Measurements from ENCODE around the gene AMPD3.
A peak's percentile ranks its signal among the peaks of the same experiment; 100 is the strongest.

The AMPD3 gene

GRCh38 chr11:10441652-10442503 lies 13.2 kb upstream of the AMPD3 start:
- H3K27me3 Mint-ChIP-seq, result no peaks in the 10 kb centered on the region
- peaks cover 5 to 8% of the 10 kb centered on the region in 2 donors for H3K4me1 Mint-ChIP-seq (ENCODE audit: low read depth in 2 of 2)
- DNase-seq (no peak), ATAC-seq (replicated peaks) (peak; percentile 91)
- H3K27ac Mint-ChIP-seq, result peak overlapping the region in 1 of 2 donors; percentile 17
- no peaks in the 10 kb centered on the region for H3K36me3 Mint-ChIP-seq (ENCODE audit: insufficient read depth)
- H3K4me3 Mint-ChIP-seq, result peak overlapping the region; percentile 2 to 41
- no peaks in the 10 kb centered on the region for H3K9me3 Mint-ChIP-seq

GRCh38 chr11:10443152-10443551 lies 11.9 kb upstream of the AMPD3 start:
- Mint-ChIP-seq H3K4me3 (no peak overlapping the region), H3K27me3 (no peaks in the 10 kb centered on the region), H3K27ac (no peak overlapping the region), H3K4me1 (ENCODE audit: low read depth in 2 of 2) (peaks cover 8 to 10% of the 10 kb centered on the region in 2 donors), H3K36me3 (ENCODE audit: insufficient read depth) (no peaks in the 10 kb centered on the region), H3K9me3 (no peaks in the 10 kb centered on the region)
- DNase-seq (no peak), ATAC-seq (replicated peaks) (no peak)

DNA sequence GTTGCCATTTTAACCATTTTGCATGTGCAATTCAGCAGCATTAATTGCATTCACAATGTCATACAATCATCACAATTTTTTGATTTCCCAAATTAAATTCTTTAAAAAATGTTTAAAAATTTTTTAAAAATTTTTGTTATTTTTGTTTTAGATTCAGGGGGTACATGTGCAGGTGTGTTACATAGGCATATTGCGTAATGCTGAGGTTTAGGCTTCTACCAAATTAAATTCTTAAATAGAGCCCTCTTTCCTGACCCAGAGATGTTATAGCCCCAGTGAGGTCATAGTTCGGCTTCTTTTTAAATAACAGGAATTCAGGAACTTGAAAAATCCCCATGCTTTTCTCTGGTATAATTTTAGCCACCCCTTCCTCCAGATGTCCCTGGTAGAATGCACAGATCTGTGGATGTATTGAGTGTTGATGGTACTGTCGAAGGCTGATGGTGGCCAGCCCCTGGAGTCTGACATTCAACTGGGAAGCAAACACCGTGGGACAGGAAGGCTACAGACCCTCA lies 11.3 kb upstream of the AMPD3 start:
- no peak for ATAC-seq (replicated peaks)
- H3K4me3 Mint-ChIP-seq, result no peak overlapping the region
- H3K27ac Mint-ChIP-seq, result peak overlapping the region in 1 of 2 donors; percentile 75
- H3K9me3 Mint-ChIP-seq, result no peaks in the 10 kb centered on the region
- no peaks in the 10 kb centered on the region for H3K36me3 Mint-ChIP-seq (ENCODE audit: insufficient read depth)
- H3K4me1 Mint-ChIP-seq (ENCODE audit: low read depth in 2 of 2), result peaks cover 9 to 10% of the 10 kb centered on the region in 2 donors
- no peak for DNase-seq
- H3K27me3 Mint-ChIP-seq, result no peaks in the 10 kb centered on the region

DNA sequence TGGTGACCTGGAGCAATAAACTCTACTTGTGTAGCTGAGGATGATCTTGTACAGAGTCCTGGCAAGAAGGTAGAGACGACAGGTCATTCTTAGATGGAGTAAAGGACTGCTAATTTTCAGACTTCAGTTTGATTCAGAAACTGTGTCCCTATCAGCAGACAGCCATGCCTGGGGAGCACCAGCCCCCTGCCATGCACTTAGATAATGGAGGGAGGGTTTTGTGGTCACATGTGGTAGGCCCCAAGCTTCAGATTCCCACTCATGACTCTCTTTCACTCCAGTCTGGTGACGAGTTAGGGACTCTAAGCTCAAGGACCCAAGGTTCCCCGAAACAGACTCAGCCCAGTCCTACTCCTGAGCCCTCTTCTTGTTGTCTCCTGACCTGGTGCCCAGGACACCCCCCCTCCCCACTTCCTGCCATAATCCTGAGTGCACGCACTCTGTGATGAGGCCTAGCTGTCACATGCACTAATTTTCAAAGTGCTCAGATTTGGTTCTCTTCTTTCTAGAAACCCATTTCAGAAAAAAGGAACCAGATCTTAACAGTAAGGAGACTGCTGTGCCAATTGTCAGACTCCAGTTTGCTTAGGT lies 10.2 kb upstream of the AMPD3 start:
- peaks cover 15 to 16% of the 10 kb centered on the region in 2 donors for H3K4me1 Mint-ChIP-seq (ENCODE audit: low read depth in 2 of 2)
- H3K36me3 Mint-ChIP-seq (ENCODE audit: insufficient read depth), result peaks cover 7% of the 10 kb centered on the region

GRCh38 chr11:10447445-10447844 lies 7.6 kb upstream of the AMPD3 start:
- no peak overlapping the region for H3K4me3 Mint-ChIP-seq
- ATAC-seq (replicated peaks), result no peak

More for the DNA sequence above, 10.2 kb upstream of the AMPD3 start:
- Mint-ChIP-seq H3K4me3 (no peak overlapping the region), H3K27me3 (peaks cover 0 to 4% of the 10 kb centered on the region in 2 donors), H3K9me3 (no peaks in the 10 kb centered on the region), H3K27ac (peak overlapping the region in 1 of 2 donors; percentile 44)
- DNase-seq (no peak), ATAC-seq (replicated peaks) (no peak)

GRCh38 chr11:10450462-10451425 lies 4.3 kb upstream of the AMPD3 start:
- DNase-seq, result peak; percentile 37 to 50 (median 41)
- peaks cover 15% of the 10 kb centered on the region for H3K36me3 Mint-ChIP-seq (ENCODE audit: insufficient read depth)
- no peaks in the 10 kb centered on the region for H3K9me3 Mint-ChIP-seq
- peak; percentile 85 for ATAC-seq (replicated peaks)
- peak overlapping the region; percentile 90 to 99 for H3K27ac Mint-ChIP-seq
- peak overlapping the region; percentile 92 to 93 for H3K4me3 Mint-ChIP-seq
- peaks cover 0 to 7% of the 10 kb centered on the region in 2 donors for H3K27me3 Mint-ChIP-seq
- H3K4me1 Mint-ChIP-seq (ENCODE audit: low read depth in 2 of 2), result peaks cover 38 to 42% of the 10 kb centered on the region in 2 donors

More at GRCh38 chr11:10447445-10447844, 7.6 kb upstream of the AMPD3 start:
- peaks cover 11% of the 10 kb centered on the region for H3K36me3 Mint-ChIP-seq (ENCODE audit: insufficient read depth)
- DNase-seq, result no peak
- peaks cover 0 to 7% of the 10 kb centered on the region in 2 donors for H3K27me3 Mint-ChIP-seq
- no peaks in the 10 kb centered on the region for H3K9me3 Mint-ChIP-seq
- H3K27ac Mint-ChIP-seq, result no peak overlapping the region
- H3K4me1 Mint-ChIP-seq (ENCODE audit: low read depth in 2 of 2), result peaks cover 27 to 28% of the 10 kb centered on the region in 2 donors

GRCh38 chr11:10451426-10452116 lies 3.5 kb upstream of the AMPD3 start:
- no peak for ATAC-seq (replicated peaks)
- H3K9me3 Mint-ChIP-seq, result no peaks in the 10 kb centered on the region
- peak overlapping the region; percentile 85 to 99 for H3K27ac Mint-ChIP-seq
- peak overlapping the region; percentile 74 to 83 for H3K4me3 Mint-ChIP-seq
- peaks cover 0 to 7% of the 10 kb centered on the region in 2 donors for H3K27me3 Mint-ChIP-seq
- H3K4me1 Mint-ChIP-seq (ENCODE audit: low read depth in 2 of 2), result peaks cover 44 to 50% of the 10 kb centered on the region in 2 donors
- peaks cover 16% of the 10 kb centered on the region for H3K36me3 Mint-ChIP-seq (ENCODE audit: insufficient read depth)
- DNase-seq, result no peak

GRCh38 chr11:10452211-10452767 lies 2.8 kb upstream of the AMPD3 start:
- ATAC-seq (replicated peaks) (no peak), DNase-seq (no peak)
- no peaks in the 10 kb centered on the region for H3K9me3 Mint-ChIP-seq
- H3K27ac Mint-ChIP-seq, result peak overlapping the region; percentile 85 to 99
- H3K27me3 Mint-ChIP-seq, result peaks cover 0 to 7% of the 10 kb centered on the region in 2 donors
- H3K36me3 Mint-ChIP-seq (ENCODE audit: insufficient read depth), result peaks cover 16% of the 10 kb centered on the region
- H3K4me1 Mint-ChIP-seq (ENCODE audit: low read depth in 2 of 2), result peaks cover 50 to 54% of the 10 kb centered on the region in 2 donors
- peak overlapping the region; percentile 74 to 83 for H3K4me3 Mint-ChIP-seq

DNA sequence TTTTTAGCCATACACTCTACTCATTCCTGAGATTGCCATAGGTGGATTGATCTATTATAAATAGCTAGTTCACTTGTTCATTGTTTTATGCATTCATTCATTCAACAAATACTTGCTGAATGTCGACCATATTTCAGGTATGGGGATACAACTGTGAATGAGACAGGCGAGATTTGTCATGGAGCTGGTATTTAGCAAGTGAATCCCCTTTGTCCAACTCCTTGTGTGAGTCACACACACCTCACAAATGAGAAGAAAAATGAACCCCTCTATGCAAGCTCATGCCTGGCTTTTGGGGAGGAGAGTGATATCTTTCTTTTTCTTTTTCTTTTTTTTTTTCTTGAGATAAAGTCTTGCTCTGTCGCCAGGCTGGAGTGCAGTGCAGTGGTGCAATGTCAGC lies 1.8 kb upstream of the AMPD3 start:
- Mint-ChIP-seq H3K4me3 (no peak overlapping the region), H3K36me3 (ENCODE audit: insufficient read depth) (peaks cover 19% of the 10 kb centered on the region)
- ATAC-seq (replicated peaks), result no peak

DNA sequence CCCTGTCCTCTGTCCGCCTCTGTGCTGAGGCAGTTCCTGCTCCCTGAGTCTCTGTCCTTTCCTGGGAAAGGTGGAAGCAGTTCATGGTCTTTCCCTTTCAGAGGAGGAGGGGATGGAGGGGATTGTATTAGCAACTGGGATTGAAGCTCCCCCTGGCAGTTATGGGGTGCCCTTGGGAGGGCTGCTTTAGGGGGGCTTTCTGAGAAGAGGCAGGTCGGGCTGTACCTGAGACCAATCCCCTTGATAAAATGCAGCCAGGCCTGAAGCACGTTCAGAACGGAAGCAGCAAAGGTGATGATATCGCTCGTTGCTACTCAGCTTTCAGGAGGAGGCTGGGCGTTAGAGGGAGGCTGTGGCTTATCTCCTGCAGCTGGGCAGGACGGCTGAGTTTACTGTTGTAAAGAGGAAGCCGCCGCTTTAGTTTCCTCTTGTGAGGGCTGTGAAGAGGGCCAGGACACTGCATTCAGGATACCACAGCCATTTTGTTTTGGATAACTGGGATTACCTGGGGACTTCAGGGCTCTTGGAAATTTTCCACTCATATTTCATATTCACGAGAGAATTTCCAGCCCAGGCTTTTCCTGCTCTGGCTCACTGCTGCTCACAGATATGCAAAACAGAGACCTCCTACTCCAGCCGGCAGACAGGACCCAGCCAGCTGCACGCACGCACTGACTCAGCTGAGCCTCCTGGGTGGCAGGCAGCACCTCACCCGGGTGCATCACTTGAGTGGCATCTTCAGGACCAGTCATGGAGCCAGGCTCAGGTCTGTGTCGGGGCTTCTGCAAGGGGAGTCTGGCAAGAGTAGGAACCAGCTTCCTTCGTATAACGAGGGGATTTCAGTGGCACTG lies 798 bp downstream of the AMPD3 start:
- Mint-ChIP-seq H3K27ac (peak overlapping the region; percentile 95 to 98), H3K9me3 (no peaks in the 10 kb centered on the region), H3K27me3 (no peaks in the 10 kb centered on the region), H3K4me3 (peak overlapping the region; percentile 87 to 92), H3K36me3 (ENCODE audit: insufficient read depth) (peaks cover 8% of the 10 kb centered on the region), H3K4me1 (ENCODE audit: low read depth in 2 of 2) (peaks cover 61 to 62% of the 10 kb centered on the region in 2 donors)
- DNase-seq (peak; percentile 48 to 59 (median 50)), ATAC-seq (replicated peaks) (peak; percentile 71)

More for the DNA sequence above, 1.8 kb upstream of the AMPD3 start:
- peak overlapping the region; percentile 26 to 64 for H3K27ac Mint-ChIP-seq
- H3K27me3 Mint-ChIP-seq, result peaks cover 0 to 7% of the 10 kb centered on the region in 2 donors
- no peaks in the 10 kb centered on the region for H3K9me3 Mint-ChIP-seq
- H3K4me1 Mint-ChIP-seq (ENCODE audit: low read depth in 2 of 2), result peaks cover 54 to 57% of the 10 kb centered on the region in 2 donors
- DNase-seq, result no peak

DNA sequence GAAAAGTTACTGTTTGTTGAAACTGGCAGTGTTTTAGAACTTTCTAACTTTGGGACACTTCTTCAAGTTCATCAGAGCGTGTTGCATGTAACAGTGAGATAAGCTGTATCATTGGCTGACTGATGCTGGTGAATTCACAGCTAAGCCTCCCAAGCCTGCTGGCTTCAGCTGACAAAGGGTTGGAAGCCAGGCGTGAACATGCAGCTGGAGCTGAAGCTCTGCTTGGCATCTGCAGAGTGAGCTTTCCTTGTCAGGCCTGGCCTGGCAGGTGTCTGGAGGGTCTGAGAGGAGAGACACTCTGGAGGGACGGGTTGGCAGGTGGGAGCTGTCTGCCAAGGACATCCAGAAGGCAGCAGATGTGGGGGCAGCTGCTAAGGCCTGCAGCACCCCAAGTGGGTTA lies 1.5 kb downstream of the AMPD3 start:
- ATAC-seq (replicated peaks), result no peak
- Mint-ChIP-seq H3K9me3 (no peaks in the 10 kb centered on the region), H3K36me3 (ENCODE audit: insufficient read depth) (peaks cover 12% of the 10 kb centered on the region)

More for the DNA sequence above, 1.5 kb downstream of the AMPD3 start:
- no peak for DNase-seq
- Mint-ChIP-seq H3K27ac (peak overlapping the region; percentile 95 to 98), H3K27me3 (no peaks in the 10 kb centered on the region), H3K4me1 (ENCODE audit: low read depth in 2 of 2) (peaks cover 55 to 59% of the 10 kb centered on the region in 2 donors), H3K4me3 (peak overlapping the region; percentile 87 to 92)

Measured in effector memory CD8-positive, alpha-beta T cell (primary cell).